ENCODE measurements around the gene CERS2. TPM values are rescaled to one million over a fixed set of nuclear protein-coding genes. Genes with fewer than 3 reads are reported as not detected.

The CERS2 gene
- total and polyA plus RNA-seq, 2 of the 13 experiments (the other 11 are each of a cell fraction or from before 2014, with no cell fraction given): 269 to 298 TPM

- TF ChIP-seq DNMT1 (CRISPR knock-in tag; IDR thresholded peaks at IDR 0.05): no peak
- TF ChIP-seq ZNF501 (CRISPR knock-in tag; IDR thresholded peaks at IDR 0.05): no peak
- TF ChIP-seq ZBTB7B (CRISPR knock-in tag; IDR thresholded peaks at IDR 0.05): no peak
- peak; percentile 9 for TF ChIP-seq ASH2L (IDR thresholded peaks at IDR 0.05; ENCODE audit: insufficient read length, low read depth, low read length)
- TF ChIP-seq ZNF644 (CRISPR knock-in tag; IDR thresholded peaks at IDR 0.05; ENCODE audit: low read depth): 0 out of 2 replicates have a peak, but pooled peaks have one; percentile 10
- no peak for TF ChIP-seq TBL1XR1 (IDR thresholded peaks at IDR 0.05; ENCODE audit: borderline replicate concordance, low read length, partially characterized antibody)
- TF ChIP-seq KLF11 (CRISPR knock-in tag; IDR thresholded peaks at IDR 0.05): no peak
- TF ChIP-seq ZNF263 (CRISPR knock-in tag; IDR thresholded peaks at IDR 0.05): no peak
- no peak for TF ChIP-seq ZBTB39 (CRISPR knock-in tag; IDR thresholded peaks at IDR 0.05)
- 0 out of 2 replicates have a peak, but pooled peaks have one; percentile 18 for TF ChIP-seq RORA (CRISPR knock-in tag; IDR thresholded peaks at IDR 0.05)
- no peak for TF ChIP-seq PRDM10 (CRISPR knock-in tag; IDR thresholded peaks at IDR 0.05; ENCODE audit: low read depth)
- no peak for TF ChIP-seq ZBTB43 (CRISPR knock-in tag; conservative IDR thresholded peaks at IDR 0.05)
- no peak for TF ChIP-seq MED13 (CRISPR knock-in tag; IDR thresholded peaks at IDR 0.05)
- no peak for TF ChIP-seq CHD4 (IDR thresholded peaks at IDR 0.05; ENCODE audit: borderline replicate concordance, low read length)
- TF ChIP-seq ZNF549 (CRISPR knock-in tag; IDR thresholded peaks at IDR 0.05): no peak
- no peak for TF ChIP-seq E2F1 (CRISPR knock-in tag; IDR thresholded peaks at IDR 0.05)
- TF ChIP-seq ZNF607 (CRISPR knock-in tag; IDR thresholded peaks at IDR 0.05; ENCODE audit: borderline replicate concordance): no peak
- no peak for TF ChIP-seq PCBP2 (optimal IDR thresholded peaks at IDR 0.05; ENCODE audit: low read depth, low read length, poor library complexity, severe bottlenecking)
- no peak for TF ChIP-seq NR3C1 (CRISPR knock-in tag; IDR thresholded peaks at IDR 0.05)
- TF ChIP-seq AHR (CRISPR knock-in tag; IDR thresholded peaks at IDR 0.05): no peak
- TF ChIP-seq BCL3 (CRISPR knock-in tag; IDR thresholded peaks at IDR 0.05): no peak
- TF ChIP-seq ZNF747 (CRISPR knock-in tag; IDR thresholded peaks at IDR 0.05; ENCODE audit: borderline replicate concordance): no peak
Observed at GRCh38 chr1:151013518-151013917, 38.9 kb upstream of the CERS2 start (continued).
